ENCODE results near the gene EPHA5.
"Not testable (repeated sequence)": the region's sequence is repeated elsewhere in the genome, so short reads cannot be mapped to it uniquely, and the experiment has no call there.

Gene EPHA5

DNA sequence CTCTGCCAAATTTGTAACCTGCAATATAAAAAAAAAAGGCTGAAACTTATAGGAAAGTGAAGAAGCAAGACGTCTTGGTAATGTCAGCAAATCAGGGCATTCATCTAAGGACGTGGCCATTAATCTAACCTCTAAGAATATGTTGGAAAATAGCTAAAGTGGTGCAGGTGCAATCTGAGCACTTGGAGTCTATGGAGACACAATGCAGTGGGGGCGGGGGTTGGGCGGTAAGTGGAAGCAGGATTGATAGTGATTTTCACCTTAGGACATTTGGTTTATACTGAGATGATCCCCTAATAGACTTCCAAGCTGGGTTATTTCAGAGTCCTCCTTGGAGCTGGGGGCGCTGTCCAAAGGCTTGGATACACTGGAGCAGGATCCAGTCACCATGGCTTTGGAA is 283.4 kb downstream of the EPHA5 start:
- in situ Hi-C loops (cut with MboI; ENCODE audit: low sequenced_read_pairs): no loop called here

DNA sequence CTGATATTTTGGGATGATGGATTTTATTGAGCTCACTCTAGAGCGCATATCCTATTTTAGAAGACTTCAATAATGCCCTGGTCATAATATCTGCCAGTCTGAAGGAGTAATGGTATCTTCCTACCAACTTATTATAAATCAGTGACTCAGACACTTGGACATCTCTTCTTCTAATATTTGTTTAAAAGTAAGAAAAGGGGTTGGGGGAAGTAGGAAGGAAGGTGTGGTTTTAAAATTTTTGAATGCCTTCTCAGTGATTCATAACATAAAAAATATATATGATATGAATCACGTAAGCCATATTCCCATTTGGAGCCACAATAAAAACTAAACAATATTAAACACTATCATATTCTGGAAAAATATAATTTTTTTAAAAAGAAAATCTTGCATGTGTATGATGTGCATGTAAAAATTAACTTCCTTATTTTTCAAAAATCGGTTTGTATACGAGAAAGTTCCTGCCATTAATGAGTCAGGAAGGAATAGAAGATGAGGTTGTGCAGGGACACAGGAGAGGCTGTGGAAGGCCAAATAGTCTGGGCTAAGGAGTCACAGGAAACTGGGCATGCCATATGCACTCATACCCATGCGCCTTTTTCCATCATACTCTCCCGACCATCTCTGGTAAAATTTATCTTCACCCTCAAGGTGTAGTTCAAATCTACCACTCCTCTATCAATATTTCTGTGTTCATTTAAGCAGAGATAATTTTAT is 286.5 kb downstream of the EPHA5 start:
- in situ Hi-C loops (cut with MboI; ENCODE audit: low sequenced_read_pairs): no loop called here

DNA sequence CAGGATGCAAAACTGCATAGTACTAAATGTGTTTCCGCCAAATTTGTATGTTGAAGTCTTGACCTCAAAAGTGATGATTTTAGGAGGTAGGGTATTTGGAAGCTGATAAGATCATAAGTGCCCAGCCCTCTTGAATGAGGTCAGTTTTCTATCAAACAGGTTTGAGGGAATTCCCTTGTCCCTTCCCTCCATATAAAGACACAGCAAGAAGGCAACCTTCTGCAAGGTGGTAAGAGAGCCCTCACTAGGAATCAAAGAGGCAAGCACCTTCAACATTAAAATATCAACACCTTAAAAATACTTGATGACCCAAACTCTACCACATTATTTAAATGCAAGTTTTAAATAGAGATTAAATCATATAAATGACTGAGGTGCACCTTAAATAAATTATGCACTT is 288.6 kb downstream of the EPHA5 start:
- in situ Hi-C loops (cut with MboI; ENCODE audit: low sequenced_read_pairs): no loop called here

DNA sequence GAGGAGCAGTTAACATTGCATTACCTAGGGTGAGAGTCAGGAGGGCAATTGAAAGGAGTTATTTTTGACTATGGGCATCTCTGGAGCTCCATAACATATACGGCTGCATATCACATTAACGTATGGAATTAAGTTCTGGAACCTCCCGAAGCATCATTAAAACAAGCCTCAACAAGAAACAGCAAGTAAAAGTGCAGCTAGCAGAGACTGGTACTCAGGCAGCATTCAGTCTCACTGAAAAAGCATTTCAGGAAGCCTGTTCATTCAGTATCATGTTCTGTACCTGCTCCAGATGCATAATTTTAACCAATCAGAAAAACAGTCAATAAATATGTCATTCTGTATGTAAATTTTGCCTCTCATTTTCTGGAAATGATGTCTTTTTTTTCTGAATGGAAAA is 299.6 kb downstream of the EPHA5 start:
- in situ Hi-C loops (cut with MboI; ENCODE audit: low sequenced_read_pairs): no loop called here

DNA sequence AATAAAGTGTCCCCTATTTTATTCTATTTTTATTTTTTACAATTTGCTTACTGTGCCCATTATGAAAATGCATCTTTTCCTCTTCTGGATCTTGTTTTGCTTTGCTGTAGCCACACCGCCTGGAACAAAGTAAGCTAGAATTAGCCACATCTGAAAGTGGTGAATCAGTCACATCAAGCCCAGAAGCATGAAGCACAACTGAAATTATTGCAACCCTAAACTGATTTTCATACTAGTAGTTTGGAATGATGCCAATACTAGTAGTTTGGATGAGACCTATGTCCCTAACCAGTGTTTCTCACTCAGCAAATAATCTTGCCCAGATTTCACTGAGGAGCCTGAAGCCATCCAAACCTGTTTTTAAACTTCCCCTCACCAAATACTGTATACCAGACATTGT is 303.0 kb downstream of the EPHA5 start:
- in situ Hi-C loops (cut with MboI; ENCODE audit: low sequenced_read_pairs): no loop called here

DNA sequence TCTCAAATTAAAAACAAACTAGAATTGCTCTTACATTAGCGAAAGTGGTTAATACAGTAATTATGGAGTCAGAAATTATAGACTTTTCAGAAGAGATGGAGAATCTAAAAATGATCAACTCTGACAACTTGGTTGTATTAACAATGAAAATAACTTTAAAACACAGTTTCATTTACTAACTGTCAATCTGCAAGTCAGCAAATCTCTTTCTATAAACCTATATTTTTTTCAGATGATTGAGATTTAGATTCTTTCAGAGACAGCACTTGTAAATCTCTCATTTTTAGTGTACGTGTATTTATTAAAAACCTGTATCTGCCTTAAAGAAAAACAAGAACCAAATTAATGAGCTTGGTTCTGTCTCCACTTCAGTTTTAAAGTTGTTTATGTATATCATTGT is 311.4 kb downstream of the EPHA5 start:
- in situ Hi-C loops (cut with MboI; ENCODE audit: low sequenced_read_pairs): no loop called here

DNA sequence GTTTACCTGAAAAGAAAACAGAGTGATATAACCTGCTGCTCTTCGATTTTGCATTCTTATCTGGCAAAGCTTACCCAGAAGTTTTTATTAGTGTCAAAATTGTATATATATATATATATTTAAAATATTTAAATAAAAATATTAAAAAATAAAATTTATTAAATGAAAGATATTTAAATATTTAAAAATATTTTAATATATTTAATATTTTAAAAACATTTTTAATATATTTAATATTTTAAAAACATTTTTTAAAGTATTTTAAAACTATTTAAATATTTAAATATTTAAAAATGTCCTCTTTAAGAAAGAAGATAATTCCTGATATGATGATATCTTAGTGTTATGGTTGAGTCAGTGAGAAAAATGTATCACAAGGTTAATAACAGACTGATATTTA is 317.2 kb downstream of the EPHA5 start:
- in situ Hi-C loops (cut with MboI; ENCODE audit: low sequenced_read_pairs): no loop called here

DNA sequence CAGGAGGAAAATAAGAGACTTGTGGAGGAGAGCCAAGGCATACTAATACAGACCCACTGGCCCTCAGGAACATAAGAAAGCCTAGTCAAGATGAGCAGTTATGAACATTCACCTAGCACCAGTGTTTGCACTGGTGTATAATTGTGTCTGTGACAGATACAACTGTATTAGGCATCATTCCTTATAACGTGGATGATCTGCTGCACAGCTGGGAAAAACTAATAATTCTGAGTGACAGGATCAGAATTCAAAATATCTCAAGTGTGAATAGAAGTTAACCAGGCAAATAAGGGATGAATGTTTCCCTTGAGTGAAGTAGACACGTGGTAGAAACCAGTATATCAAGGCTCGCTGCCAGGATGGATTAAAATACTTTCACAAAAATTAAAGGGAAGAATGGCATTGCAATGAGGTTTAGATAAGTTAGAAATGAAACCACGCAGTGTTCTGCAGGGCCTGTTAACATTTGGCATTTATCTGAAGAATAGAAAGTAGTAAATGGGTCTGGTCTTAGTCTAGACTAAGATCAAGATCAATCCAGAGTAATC is 325.9 kb downstream of the EPHA5 start:
- in situ Hi-C loops (cut with MboI; ENCODE audit: low sequenced_read_pairs): no loop called here

DNA sequence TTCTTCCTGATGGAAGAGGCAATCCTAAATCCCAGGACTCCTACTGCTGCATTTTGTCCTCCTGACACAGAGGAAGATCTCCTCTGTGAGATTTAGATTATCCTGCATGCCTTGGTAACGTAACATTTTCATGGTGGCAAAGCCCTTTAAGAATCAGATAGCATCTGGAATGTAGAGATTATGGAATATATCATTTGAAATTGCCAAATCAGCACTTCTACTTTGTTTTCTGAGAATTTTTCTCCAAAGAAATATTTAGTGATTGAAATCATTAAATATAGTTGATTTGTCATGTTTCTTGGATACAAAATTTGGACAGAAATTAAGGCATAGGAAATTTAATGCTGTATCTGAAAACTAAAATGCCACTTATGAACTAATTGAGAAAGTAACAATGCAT is 326.9 kb downstream of the EPHA5 start:
- in situ Hi-C loops (cut with MboI; ENCODE audit: low sequenced_read_pairs): no loop called here

DNA sequence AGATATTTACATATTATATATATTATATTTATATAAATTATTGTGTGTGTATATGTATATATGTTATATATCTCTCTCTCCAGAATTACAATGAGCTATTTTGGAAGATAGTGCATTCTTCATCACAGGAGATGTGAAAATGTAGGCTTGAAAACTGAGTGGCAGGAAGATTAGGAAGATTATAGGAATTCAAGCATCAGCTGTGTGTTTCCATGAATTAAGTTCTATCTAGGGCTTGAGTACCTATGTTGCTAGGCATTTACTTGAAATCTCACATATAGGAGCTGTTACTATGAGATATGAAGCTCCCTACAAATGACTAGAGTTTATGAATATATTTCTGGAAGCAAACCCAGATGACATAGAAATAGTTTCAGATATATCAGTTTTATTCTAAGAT is 328.7 kb downstream of the EPHA5 start:
- in situ Hi-C loops (cut with MboI; ENCODE audit: low sequenced_read_pairs): no loop called here

DNA sequence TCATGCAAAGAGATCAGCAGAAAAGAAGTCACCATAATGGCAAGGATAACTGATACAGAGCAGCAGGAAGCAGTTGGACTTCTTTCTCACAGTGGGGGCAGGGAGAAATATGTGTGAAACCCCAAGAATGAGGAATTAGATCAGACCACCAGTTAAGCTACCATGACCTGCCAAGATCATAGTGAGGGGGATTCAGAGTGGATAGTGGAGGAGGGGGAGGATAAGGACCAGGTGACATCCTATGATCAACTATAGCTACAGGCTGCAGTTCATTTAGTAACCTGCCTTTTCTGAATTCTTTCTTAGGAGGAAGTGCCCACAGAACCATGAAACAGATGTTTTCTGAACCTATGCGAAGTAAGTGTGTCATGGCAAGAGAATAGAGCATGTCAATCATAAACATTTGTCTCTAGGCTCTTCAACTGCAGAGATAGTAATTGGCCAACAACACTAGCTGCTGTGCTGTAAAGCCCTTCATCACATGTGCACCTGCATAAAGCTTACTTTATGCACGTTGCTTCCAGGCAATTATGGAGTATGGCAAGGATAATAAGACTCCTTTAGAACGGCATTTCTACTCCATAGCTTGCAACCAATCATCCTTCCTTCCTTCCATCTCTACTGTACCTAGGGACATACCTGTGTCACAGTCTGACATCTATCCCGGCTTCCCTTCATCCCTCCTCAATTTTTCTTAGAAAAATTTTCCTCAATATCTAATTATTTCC is 329.7 kb downstream of the EPHA5 start:
- in situ Hi-C loops (cut with MboI; ENCODE audit: low sequenced_read_pairs): no loop called here

DNA sequence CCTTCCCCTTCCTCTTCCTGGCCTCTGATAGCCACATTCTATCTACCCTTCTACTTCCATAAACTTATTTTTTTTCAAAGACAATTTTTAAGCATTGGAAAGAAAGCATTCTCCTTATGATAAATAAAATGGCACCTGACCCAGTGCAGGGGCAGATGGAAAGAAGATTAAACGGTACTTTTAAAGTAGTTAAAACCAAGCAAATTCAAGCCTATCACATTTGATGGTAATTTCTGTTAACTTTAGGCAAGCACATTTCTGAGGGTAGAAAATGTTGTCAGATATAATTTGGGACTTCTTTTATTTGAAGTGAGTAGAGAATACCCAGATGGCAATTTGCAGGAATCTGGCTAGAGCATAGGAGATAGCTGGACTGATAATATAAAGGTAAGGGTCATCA is 332.9 kb downstream of the EPHA5 start:
- in situ Hi-C loops (cut with MboI; ENCODE audit: low sequenced_read_pairs): no loop called here

DNA sequence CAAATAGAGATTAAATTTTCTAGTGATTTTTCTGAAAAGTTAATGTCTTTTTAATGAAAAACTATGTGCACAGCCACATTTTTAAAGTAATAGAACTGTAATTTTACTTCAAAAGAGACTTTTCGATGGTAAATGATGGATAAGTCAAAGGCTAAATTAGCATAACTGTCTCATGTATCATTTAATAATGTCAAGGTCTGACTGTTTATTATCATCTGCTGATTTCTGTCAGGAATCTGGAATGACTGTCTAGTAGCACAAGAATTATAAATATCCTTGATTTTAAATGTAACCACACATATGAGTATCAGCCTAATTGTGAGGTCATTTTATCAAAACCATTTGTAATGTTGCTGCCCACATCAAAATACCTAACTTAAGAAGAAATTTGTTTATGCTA is 333.8 kb downstream of the EPHA5 start:
- in situ Hi-C loops (cut with MboI; ENCODE audit: low sequenced_read_pairs): no loop called here

DNA sequence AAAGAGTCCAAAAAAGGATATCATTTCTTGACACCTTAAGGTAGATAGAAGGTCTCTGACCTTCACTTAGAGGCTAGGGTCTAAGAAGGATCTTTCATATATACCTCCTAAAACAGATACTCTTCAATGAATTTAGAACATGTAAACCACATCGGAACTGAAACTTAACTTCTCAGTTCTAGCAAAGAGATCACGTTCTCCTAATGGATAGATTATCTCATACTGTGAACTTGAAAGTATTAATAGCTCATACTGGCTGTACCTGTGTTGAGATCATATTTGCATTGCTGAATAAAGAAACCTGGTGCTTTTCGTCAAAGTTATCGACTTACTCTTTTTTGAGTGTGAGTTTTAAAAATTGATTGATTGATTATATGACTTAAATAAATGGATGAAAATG is 353.8 kb downstream of the EPHA5 start:
- in situ Hi-C loops (cut with MboI; ENCODE audit: low sequenced_read_pairs): no loop called here

DNA sequence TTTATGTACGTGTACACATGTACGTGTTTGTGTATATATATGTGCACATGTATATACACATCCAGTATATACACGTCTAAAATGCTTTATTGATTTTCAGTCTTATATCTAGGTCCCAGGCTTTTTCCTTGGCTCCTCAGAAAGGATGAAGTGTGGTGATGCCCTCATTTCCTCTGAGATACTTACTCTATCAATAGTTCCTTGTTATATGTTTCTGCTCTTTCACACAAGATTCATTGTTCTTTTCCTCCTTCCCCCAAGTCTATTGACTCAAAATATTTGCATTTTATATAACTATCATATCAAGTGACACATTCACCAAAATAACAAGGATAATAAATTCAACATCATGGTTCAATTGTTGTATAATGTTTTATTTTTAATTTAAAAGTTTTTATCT is 359.2 kb downstream of the EPHA5 start:
- in situ Hi-C loops (cut with MboI; ENCODE audit: low sequenced_read_pairs): no loop called here

DNA sequence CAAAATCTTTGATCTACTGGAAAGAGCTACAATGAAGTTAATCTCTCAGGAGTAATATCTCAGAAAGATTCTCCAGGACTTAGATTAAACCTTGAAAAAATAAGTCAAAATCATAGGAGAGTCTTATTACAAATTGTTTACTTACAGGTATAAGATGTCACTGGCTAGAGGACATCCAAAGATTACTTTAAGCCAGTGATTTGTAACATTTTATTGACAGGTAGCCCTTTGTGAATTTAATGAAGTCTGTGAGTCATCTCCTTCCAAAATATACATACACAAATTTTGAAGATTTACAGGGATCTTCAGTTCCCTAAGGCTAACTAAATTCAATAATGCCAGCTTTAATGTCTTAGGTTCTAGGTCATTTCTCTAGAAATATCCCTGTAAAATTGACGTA is 359.7 kb downstream of the EPHA5 start:
- in situ Hi-C loops (cut with MboI; ENCODE audit: low sequenced_read_pairs): no loop called here

DNA sequence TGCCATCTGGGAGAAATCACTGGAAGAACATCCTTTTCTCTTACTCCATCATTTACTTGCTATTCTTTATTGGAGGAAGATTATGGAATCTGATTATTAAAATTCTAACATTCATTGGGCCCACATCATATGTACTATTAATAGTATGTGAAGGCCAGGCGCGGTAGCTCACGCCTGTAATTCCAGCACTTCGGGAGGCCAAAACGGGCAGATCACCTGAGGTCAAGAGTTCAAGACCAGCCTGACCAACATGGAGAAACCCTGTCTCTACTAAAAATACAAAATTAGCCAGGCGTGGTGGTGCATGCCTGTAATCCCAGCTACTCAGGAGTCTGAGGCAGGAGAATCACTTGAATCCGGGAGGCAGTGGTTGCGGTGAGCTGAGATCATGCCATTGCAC is 361.7 kb downstream of the EPHA5 start:
- in situ Hi-C loops (cut with MboI; ENCODE audit: low sequenced_read_pairs): not testable (repeated sequence)

DNA sequence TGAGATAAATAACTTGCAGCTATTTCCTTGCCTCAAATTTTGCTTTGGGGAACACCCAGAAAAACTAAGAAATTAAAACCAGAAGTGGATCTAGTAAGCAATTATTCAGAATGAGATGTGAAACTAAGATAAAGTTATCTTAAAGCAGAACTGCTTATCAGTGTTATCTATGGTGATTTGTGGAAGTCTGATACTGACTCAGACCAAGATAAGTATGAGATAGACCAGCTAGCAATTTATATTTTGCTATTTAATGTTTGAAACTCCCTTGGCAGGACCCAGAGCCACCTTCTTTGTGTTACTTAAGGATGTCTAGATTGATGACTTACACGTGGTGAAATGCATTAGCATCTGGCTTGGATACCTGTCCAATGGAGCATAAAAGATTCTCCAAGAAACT is 368.1 kb downstream of the EPHA5 start:
- in situ Hi-C loops (cut with MboI; ENCODE audit: low sequenced_read_pairs): no loop called here

DNA sequence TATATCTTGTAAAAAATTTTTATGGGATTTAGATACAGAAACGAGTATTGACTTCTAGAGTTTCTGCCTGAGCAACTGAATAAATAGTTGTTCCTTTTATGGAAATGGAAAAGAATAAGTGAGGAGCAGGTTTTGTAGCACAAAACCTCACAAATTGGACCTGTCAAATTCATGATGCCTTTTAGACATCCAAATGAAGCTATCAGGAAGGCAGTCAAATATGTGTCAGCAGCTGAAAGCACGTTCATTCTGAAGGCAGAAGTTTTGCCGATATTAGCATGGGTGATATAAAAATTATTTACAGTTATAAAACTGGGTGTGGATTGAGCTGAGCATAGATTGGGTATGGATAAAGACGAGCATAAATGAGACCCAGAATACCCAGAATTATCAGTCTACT is 374.0 kb downstream of the EPHA5 start:
- in situ Hi-C loops (cut with MboI; ENCODE audit: low sequenced_read_pairs): no loop called here

DNA sequence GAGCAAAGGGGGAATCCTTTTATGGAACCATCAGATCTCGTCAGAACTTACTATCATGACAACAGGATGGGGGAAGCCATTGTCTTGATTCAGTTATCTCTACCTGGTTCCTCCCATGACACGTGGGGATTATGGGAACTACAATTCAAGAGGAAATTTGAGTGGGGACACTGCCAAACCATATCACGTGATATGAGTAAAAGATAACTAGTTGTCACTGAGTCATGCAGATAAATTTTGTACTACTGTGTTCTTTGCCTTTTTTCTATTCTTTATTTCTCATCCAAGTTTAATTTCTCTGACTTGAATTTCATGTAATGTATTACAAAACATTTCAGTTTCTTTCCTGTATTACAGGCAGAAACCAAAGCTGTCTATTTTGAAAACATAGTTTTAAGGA is 383.2 kb downstream of the EPHA5 start:
- in situ Hi-C loops (cut with MboI; ENCODE audit: low sequenced_read_pairs): no loop called here

All from HL-60/S4 treated with retinoic acid at 250 ng/mL for 4 days and 3 days (cell line).